HepG2 (cell line): ENCODE results near the gene CNTD1. TPM values are rescaled to one million over a fixed set of nuclear protein-coding genes. Genes with fewer than 3 reads are reported as not detected.

Experiments used
- ARID5B ChIP-seq: IDR thresholded peaks from 2 replicates; pipeline ENCODE4 v1.4.0; 2020; ENCODE audit warnings: mild to moderate bottlenecking, missing genetic modification reagents
- ARNTL ChIP-seq: sonication (generic); formaldehyde crosslinking; IDR thresholded peaks from 2 replicates; pipeline ENCODE4 v1.4.0; 2020; ENCODE audit warnings: mild to moderate bottlenecking, missing genetic modification reagents
- ATF1 ChIP-seq: IDR thresholded peaks from 2 replicates; pipeline ENCODE4 v1.6.1; 2016; ENCODE audit warnings: mild to moderate bottlenecking, control low read depth
- BRD4 ChIP-seq: sonication (generic); formaldehyde crosslinking; IDR thresholded peaks from 2 replicates; pipeline ENCODE4 v1.4.0; 2020; ENCODE audit warnings: missing genetic modification reagents
- CBFB ChIP-seq: sonication (generic); formaldehyde crosslinking; IDR thresholded peaks from 2 replicates; pipeline ENCODE4 v1.4.0; 2020; ENCODE audit warnings: missing genetic modification reagents
- FOXO1 ChIP-seq: sonication (generic); formaldehyde crosslinking; IDR thresholded peaks from 2 replicates; pipeline ENCODE4 v1.4.0; 2020; ENCODE audit warnings: missing genetic modification reagents
- HIVEP1 ChIP-seq: sonication (generic); formaldehyde crosslinking; IDR thresholded peaks from 2 replicates; pipeline ENCODE4 v1.4.0; 2020; ENCODE audit warnings: mild to moderate bottlenecking, missing genetic modification reagents
- HMGXB4 ChIP-seq, 2 experiments: sonication (generic) in 1 of 2; formaldehyde crosslinking in 1 of 2; IDR thresholded peaks; 2 replicates each; pipeline versions ENCODE4 v1.4.0 to v1.6.1; 2018 to 2020; ENCODE audit warnings: missing genetic modification reagents in 2 of 2, borderline replicate concordance in 1 of 2, low read depth in 1 of 2, mild to moderate bottlenecking in 1 of 2, missing biosample characterization in 1 of 2
- MTF2 ChIP-seq: sonication (generic); formaldehyde crosslinking; IDR thresholded peaks from 2 replicates; pipeline ENCODE4 v1.5.0; 2020; ENCODE audit warnings: missing genetic modification reagents, borderline replicate concordance
- NFKB2 ChIP-seq: sonication (generic); formaldehyde crosslinking; IDR thresholded peaks from 2 replicates; pipeline ENCODE4 v1.4.0; 2020; ENCODE audit warnings: missing genetic modification reagents, borderline replicate concordance
- SALL2 ChIP-seq: sonication (generic); formaldehyde crosslinking; IDR thresholded peaks from 2 replicates; pipeline ENCODE4 v1.8.1; 2023; ENCODE audit warnings: mild to moderate bottlenecking, missing genetic modification reagents, inconsistent platforms
- TBP ChIP-seq: sonication (generic); formaldehyde crosslinking; IDR thresholded peaks from 2 replicates; pipeline ENCODE4 v1.5.0; 2020; ENCODE audit warnings: missing genetic modification reagents
- ZBTB2 ChIP-seq: sonication (generic); formaldehyde crosslinking; IDR thresholded peaks from 2 replicates; pipeline ENCODE4 v1.8.0; 2022; ENCODE audit warnings: low read depth, missing genetic modification reagents
- ZBTB25 ChIP-seq: IDR thresholded peaks from 2 replicates; pipeline ENCODE4 v1.6.1; 2018; ENCODE audit warnings: missing genetic modification reagents
- ZIK1 ChIP-seq: sonication (generic); formaldehyde crosslinking; IDR thresholded peaks from 2 replicates; pipeline ENCODE4 v1.5.0; 2020; ENCODE audit warnings: mild to moderate bottlenecking, low read depth, missing genetic modification reagents, borderline replicate concordance
- ZNF30 ChIP-seq: sonication (generic); formaldehyde crosslinking; IDR thresholded peaks from 2 replicates; pipeline ENCODE4 v1.5.0; 2020; ENCODE audit warnings: mild to moderate bottlenecking, missing genetic modification reagents
- ZNF333 ChIP-seq: sonication (generic); formaldehyde crosslinking; IDR thresholded peaks from 2 replicates; pipeline ENCODE4 v1.4.0; 2020; ENCODE audit warnings: mild to moderate bottlenecking, missing genetic modification reagents, borderline replicate concordance
- ZNF337 ChIP-seq: sonication (generic); formaldehyde crosslinking; IDR thresholded peaks from 2 replicates; pipeline ENCODE4 v1.5.1; 2020; ENCODE audit warnings: missing genetic modification reagents, low read depth, mild to moderate bottlenecking, borderline replicate concordance
- ZXDC ChIP-seq: sonication (generic); formaldehyde crosslinking; IDR thresholded peaks from 2 replicates; pipeline ENCODE4 v1.5.0; 2020; ENCODE audit warnings: mild to moderate bottlenecking, missing genetic modification reagents
- polyA plus RNA-seq, 8 experiments: library from polyadenylated mRNA; depleted of rRNA in 3 of 8; stranded (reverse) in 7 of 8; unstranded in 1 of 8; fragments of >200 nt; fragmentation: Illumina TruSeq in 4 of 8; extraction: Trizol in 4 of 8; gene quantifications; 2 replicates each; pipeline versions ENCODE4 v1.2.1 to v1.2.3, GENCODE V29; 2011 to 2016; ENCODE audit warnings: low read depth in 4 of 8, missing spikeins in 1 of 8, mixed read lengths in 1 of 8; ENCODE audit not compliant: insufficient read depth in 1 of 8
- total RNA-seq, 5 experiments: library from RNA; depleted of rRNA; stranded (reverse); fragments of >200 nt; fragmentation: Illumina TruSeq; extraction: Trizol; gene quantifications; 2 replicates each; pipeline ENCODE4 v1.2.3, GENCODE V29; 2016; ENCODE audit warnings: low read depth in 1 of 5

CNTD1 gene
- total and polyA plus RNA-seq, 2 of the 13 experiments (the other 11 are each of a cell fraction or from before 2014, with no cell fraction given), result 0.11 to 0.15 TPM

GRCh38 chr17:42853597-42853967 lies 54.9 kb downstream of the CNTD1 start (continued):
- TF ChIP-seq BRD4 (CRISPR knock-in tag) (no peak; the same call in 1 of the 2 replicates), SALL2 (CRISPR knock-in tag) (no peak), ZBTB25 (no peak), CBFB (CRISPR knock-in tag) (no peak), MTF2 (no peak), HIVEP1 (CRISPR knock-in tag) (no peak), ATF1 (no peak), ZIK1 (0 out of 2 replicates have a peak, but pooled peaks have one; percentile 13), TBP (CRISPR knock-in tag) (no peak), ZXDC (CRISPR knock-in tag) (0 out of 2 replicates have a peak, but pooled peaks have one; percentile 63), ARID5B (CRISPR knock-in tag) (no peak), ZNF337 (no peak), HMGXB4 (CRISPR knock-in tag; IDR thresholded peaks at IDR 0.05; ENCODE audit: borderline replicate concordance in 1 of 2, low read depth in 1 of 2) (no peak), FOXO1 (CRISPR knock-in tag) (no peak), ZNF30 (CRISPR knock-in tag) (no peak), ZNF333 (CRISPR knock-in tag) (no peak), ARNTL (CRISPR knock-in tag) (no peak), ZBTB2 (CRISPR knock-in tag) (no peak), NFKB2 (peak; percentile 28; the same call in 1 of the 2 replicates)
